Measurements from ENCODE around the gene BMP6.

- TF ChIP-seq CTCF (IDR thresholded peaks at IDR 0.05; ENCODE audit: extremely low read depth in 1 of 2, insufficient read depth in 1 of 2, low read depth in 1 of 2, low read length in 2 of 2), result no peak
- no peak for TF ChIP-seq FOS (IDR thresholded peaks at IDR 0.05; ENCODE audit: borderline replicate concordance, insufficient read depth, low read length)
- TF ChIP-seq POLR2A (IDR thresholded peaks at IDR 0.05; ENCODE audit: low read depth, low read length), result no peak
- no peak for TF ChIP-seq MAX (IDR thresholded peaks at IDR 0.05; ENCODE audit: insufficient read depth, insufficient read length)
These were observed 180.8 kb downstream of the BMP6 start for GRCh38 chr6:7906741-7907140.

Data from endothelial cell of umbilical vein (primary cell).